Neural progenitor cell (in vitro differentiated cells): ENCODE results near the gene ATP6V0A4.

ENCODE experiments used
- CTCF ChIP-seq: fragments of 200-600 bp; sonication (generic); IDR thresholded peaks from 2 replicates; pipeline ENCODE4 v1.5.1; 2017; ENCODE audit warnings: antibody characterized with exemption, mild to moderate bottlenecking
- EZH2 ChIP-seq: fragments of 200-600 bp; sonication (generic); IDR thresholded peaks from 2 replicates; pipeline ENCODE4 v1.6.1; 2017; ENCODE audit warnings: antibody characterized with exemption, mild to moderate bottlenecking, moderate library complexity
- EZH2phosphoT487 ChIP-seq: fragments of 200-600 bp; sonication (generic); IDR thresholded peaks from 2 replicates; pipeline ENCODE4 v1.6.1; 2017; ENCODE audit warnings: antibody characterized with exemption

GRCh38 chr7:138695106-138695505 is 102.9 kb downstream of the ATP6V0A4 start:
- TF ChIP-seq EZH2, result no peak
- no peak for TF ChIP-seq CTCF
- TF ChIP-seq EZH2phosphoT487, result no peak
